ENCODE results near the gene DRAM1.
"Not testable (repeated sequence)": the region's sequence is repeated elsewhere in the genome, so short reads cannot be mapped to it uniquely, and the experiment has no call there.

Gene DRAM1

DNA sequence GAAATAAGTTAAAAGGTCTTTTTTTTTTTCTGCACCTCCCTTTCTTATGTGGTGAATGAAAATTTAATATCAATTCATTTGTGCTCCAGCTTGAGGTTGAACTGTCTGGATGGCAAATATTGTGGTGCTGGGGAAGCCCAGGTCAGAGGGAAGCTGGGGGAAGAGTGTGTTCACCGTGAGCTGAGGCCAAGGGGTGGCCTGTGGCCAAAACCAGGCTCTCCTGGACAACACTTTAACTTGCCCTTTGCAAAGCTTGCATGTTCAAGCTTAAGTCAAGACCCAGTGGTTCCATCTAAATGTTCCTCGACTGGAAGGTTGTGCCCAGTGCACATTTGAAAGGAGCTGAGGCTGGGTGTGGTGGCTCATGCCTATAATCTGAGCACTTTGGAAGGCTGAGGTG, 28.8 kb downstream of the DRAM1 start:
- DNase-seq (ENCODE audit: low read depth, low spot score): no peak

DNA sequence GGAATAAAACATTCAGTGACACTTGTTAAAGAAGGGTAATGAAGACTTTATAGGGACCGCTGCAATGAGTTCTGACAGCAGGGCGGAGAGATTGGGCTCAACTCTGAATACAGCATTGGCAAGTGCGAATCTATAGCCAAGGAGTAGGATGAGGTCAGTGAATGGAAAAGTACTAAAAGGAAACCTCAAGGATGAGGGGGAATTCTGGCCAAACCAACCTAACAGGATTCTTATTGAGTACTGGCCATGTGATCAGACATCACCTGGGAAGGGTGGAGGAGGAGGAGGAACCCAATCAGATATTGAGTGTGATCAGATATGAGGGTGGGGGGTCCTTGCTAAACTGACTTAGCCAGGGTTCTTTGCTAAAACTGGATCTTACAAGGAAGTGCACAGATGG, 31.0 kb downstream of the DRAM1 start:
- no peak for DNase-seq (ENCODE audit: low read depth, low spot score)

DNA sequence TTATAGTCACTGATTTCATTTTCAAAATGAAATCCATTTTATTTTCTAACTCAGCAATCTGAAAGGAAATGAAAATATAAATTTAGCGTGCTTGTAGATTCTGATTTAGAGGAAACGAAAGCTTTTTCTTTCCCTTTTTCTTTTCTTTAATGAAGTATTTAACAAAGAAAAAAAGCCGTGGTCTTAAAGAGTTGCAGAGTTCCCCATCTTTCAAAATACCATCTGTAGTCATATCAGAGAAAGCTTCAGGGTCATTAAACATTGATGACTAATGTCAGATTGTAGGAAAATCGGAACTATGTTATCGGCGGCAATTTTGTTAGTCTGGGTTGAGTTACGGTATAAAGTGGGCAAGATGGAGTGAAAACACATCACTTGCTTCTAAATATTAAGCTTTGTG, 32.3 kb downstream of the DRAM1 start:
- no peak for DNase-seq (ENCODE audit: low read depth, low spot score)

DNA sequence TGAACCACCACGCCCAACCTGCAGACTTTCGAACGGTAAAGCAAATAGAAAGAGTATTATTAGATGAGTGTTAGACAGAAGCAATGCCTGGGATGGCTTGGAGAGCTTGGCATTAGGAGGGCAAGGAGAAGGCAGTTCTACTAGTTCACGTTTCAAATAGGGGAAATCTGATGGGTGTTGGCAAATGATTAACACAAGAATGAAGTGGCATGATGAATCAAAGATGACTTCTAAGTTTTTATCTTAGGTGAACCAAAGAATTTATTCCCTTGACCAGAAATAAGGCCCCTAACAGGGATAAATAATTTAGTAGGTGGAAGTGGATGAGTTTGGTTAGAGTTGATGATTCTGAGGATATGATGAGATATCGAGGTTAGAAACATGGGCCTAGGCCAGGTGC, 38.5 kb downstream of the DRAM1 start:
- DNase-seq (ENCODE audit: low read depth, low spot score): no peak

DNA sequence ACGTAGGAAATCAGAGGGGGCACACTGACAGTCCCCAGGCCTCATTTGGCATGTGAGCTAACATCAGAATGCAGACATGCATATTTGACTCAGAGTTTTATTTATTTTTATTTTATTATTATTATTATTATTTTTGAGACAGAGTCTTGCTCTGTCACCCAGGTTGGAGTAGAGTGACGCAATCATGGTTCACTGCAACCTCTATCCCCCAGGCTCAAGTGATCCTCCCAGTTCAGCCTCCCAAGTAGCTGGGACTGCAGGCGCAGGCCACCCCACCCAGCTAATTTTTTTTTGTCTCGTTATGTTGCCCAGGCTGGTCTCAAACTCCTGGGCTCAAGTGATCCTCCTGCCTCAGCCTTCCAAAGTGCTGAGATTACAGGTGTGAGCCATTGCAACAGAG, 41.4 kb downstream of the DRAM1 start:
- DNase-seq (ENCODE audit: low read depth, low spot score): not testable (repeated sequence)

DNA sequence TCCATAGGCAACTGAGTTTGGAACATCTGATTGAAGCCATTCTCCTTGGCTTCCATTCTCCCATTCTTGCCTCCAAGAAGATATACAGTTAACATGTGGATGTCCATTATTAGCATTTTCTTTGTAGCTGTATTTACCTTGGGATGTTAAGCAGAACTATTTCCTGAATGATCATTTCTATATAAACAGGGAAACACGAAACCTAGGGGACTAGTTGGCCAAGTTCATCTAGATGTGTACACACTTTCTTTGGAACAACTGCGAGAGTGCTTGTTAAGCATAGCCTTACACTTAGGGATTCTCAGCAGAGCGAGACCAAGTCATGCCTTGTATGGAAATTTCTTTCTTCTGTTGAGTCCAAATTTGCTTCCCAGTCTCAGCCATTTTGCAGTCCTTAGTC, 42.1 kb downstream of the DRAM1 start:
- DNase-seq (ENCODE audit: low read depth, low spot score): no peak

DNA sequence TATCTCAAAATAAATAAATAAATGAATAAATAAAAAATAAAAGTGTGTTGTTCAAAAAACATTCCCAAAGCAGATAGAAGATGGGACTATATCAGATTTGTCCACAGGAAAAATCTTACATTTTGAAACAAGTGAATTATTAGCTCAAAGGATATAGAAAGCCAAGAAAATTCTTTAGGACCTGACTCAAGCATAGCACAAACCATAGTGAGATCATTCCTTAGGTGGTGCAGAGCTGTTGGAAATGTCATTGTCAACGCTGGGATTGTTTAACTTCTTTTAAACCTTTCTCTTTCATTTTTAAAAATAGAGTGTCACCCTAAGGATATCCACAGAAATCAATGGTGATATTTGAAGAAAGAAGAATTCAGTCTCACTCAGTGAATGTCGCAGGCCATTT, 43.5 kb downstream of the DRAM1 start:
- DNase-seq (ENCODE audit: low read depth, low spot score): no peak

DNA sequence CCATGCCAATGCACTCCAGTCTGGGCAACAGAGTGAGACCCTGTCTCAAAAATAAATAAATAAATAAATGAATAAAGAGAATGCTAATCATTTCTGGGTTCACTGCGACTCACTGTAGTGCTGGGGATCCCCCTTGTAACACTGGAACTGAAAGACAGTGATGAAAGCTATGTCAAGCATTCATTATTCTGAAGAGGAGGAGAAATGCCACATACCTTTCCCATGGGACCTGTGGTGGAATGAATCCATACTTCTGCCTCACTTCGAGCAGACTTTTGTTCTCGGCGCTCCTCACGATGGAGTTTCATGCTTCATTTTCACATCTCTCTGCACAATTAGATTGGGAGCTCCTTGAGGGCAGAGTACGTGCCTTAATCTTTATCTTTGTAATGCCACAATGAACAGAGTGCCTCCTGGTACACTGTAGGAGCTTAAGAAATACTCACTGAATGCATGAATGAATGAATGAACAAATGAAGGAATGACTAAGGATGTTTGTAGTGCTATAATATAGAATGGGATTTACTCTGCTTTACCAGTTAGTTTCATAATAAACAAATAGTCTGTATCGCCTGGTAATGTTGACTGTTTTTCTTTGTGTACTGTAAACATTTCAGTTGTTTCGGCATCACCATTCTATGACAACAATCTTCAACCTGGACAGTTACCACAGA, 45.8 kb downstream of the DRAM1 start:
- DNase-seq (ENCODE audit: low read depth, low spot score): no peak

DNA sequence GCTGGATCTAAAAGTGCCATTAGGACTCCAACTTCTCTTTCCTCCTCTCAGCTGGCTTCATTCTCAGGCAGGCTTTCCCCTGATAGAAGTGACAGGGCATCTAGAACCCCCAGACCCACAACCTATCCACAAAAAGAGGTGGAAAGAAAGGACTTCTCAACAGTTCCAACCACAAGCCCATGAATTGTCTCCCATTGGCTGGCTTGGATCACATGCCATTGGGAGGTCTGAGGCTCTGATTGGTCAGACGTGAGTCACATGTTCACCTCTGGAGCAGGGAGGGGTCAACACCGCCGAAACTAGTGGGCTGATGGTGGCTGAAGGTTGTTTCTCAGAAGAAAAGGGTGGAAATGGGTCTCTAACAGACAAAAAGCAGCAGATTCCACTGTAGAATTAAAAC, 47.2 kb downstream of the DRAM1 start:
- no peak for DNase-seq (ENCODE audit: low read depth, low spot score)

DNA sequence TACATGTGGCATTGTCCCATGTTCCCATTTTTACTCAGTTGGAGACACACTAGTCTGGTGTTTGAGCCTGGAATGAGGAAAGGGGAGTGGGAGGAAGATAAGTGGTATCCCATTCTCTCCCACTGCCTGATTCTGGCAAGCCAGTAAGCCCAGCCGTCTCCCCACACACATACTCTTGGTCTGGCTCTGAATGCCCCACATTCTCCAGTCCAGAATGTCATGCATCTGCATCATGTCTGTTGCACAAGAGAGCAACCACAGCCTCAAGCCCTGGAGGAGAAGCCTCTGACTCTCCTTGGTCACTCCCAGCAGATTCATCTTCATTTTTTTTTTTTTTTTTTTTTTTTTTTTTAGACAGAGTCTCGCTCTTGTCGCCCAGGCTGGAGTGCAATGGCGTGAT, 48.0 kb downstream of the DRAM1 start:
- DNase-seq (ENCODE audit: low read depth, low spot score): no peak

DNA sequence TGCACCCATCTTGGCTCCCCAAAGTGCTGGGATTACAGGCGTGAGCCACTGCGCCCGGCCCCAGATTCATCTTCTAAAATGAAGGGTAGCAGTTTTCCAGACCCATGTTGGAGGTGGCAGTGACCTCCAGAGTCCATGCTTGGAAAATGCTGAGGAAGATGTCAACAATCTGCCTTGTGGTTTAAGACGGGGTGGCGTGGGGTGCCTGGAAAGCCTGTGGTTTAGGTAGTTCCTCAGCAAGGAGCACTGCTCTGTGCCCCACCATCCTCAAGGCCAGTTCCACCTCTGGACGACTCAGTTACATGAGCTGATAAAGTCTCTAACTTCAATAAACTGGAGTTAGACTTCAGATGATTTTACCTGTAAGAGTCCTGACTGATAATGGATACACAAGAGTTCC, 48.6 kb downstream of the DRAM1 start:
- no peak for DNase-seq (ENCODE audit: low read depth, low spot score)

DNA sequence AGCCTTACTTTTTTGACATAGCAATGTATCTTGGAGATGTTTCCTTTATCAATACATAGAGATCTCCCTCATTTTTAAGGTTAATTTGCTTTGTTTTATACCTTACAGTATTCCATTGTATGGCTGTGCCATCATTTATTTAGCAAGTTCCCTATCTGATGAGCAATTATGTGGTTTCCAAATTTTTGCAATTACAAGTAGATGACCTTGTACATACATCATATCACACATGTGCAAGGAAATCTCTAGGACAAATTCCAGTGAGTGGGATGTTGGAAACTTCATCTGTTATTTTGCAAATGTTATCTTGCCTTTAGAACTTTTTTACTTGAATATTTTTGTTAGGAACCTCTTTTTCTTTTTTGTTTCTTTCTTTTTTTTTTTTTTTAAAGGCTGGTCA, 49.7 kb downstream of the DRAM1 start:
- DNase-seq (ENCODE audit: low read depth, low spot score): no peak

DNA sequence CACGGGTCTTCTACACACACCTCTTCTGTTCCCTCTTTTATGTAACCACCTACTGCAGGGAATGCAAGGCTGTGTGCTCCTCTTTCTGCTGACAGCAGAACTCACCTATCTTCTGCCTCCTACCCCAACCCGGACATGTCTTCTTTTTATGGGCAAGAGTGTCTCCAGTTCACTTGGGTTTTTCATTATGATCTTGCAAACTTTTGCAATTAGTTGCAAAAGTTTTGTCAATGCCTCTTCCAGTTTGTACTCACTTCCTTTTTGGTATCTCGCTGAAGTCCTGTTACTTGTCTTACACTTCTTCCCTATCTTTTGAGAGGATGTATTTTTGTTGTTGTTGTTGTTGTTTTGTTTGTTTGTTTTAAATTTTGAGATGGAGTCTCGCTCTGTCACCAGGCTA, 50.6 kb downstream of the DRAM1 start:
- no peak for DNase-seq (ENCODE audit: low read depth, low spot score)

DNA sequence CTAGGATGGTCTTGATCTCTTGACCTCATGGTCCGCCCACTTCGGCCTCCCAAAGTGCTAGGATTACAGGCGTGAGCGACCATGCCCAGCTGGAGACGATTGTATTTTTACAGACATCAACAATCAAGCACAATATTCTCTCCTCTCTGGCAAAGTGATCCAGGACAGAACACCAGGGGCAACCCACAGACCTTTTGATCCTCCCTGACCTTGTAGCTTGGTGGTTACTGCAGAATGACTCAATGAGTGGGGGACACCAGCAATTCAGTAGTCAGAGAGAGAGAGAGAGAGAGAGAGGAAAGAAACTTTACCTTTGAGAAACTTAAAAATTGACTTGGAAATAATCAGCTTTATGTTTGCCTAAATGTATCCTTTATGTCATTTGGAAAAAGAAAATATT, 51.2 kb downstream of the DRAM1 start:
- DNase-seq (ENCODE audit: low read depth, low spot score): no peak

DNA sequence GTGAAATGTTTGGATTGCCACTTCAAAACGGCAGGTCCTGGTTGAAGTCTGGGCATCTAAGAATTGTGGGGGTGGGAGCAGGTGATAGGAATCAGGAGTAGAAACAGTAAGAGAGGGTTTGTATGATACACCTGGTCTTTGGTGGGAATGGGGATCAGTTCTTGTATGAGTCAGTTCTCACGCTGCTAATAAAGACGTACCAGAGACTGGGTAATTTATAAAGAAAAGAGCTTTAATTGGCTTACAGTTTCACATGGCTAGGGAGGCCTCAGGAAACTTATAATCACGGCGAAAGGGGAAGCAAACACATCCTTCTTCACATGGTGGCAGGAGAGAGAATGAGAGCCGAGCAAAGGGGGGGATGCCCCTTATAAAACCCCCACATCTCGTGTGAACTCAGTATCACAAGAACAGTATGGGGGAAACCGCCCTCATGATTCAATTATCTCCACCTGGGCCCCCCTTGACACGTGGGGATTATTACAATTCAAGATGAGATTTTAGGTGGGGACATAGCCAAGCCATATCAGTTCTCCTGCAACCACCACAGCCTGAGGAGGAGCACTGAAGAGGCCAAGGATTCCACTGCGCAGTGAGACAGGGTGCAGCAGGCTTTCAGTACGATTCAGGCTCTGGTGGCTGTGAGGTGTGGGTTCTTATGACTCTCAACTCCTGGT, 52.1 kb downstream of the DRAM1 start:
- no peak for DNase-seq (ENCODE audit: low read depth, low spot score)

DNA sequence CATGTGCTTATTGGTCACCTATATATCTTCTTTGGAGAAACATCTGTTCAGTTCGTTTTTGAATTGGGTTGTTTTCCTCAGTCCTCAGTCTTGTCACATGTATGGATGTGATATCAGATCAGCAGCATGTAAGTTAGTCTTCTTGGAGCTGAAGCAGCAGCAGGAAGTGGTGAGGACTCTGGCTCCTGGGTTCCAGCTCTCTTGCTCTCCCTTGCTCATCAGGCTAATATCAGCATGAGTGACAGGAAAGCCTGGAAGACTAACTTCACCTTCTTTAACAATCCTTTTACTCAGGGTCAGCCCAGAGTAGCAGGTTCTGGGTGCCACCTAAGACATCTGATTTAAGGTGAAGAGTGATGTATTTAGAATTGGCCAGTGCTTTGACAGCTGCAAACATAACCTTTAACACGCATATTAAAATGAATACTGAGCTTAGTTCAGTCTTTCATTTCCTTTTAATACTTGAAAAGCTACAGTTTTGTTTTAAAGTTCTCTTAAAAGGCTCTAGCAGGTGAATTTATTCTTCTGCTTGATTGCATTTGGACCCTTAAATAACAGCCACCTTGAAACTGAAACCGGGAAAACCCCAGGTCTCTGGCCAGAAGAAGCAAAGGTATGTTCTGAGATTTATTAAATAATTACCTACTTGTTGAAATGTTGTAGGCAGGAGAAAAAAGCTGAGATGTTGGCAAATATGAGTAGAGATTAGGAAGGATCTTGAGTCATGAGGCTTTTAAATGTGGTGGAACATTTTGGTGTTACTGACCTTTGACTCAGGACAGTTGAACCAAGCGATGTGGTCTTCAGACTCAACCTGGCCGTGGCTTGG, 54.3 kb downstream of the DRAM1 start:
- no peak for DNase-seq (ENCODE audit: low read depth, low spot score)

DNA sequence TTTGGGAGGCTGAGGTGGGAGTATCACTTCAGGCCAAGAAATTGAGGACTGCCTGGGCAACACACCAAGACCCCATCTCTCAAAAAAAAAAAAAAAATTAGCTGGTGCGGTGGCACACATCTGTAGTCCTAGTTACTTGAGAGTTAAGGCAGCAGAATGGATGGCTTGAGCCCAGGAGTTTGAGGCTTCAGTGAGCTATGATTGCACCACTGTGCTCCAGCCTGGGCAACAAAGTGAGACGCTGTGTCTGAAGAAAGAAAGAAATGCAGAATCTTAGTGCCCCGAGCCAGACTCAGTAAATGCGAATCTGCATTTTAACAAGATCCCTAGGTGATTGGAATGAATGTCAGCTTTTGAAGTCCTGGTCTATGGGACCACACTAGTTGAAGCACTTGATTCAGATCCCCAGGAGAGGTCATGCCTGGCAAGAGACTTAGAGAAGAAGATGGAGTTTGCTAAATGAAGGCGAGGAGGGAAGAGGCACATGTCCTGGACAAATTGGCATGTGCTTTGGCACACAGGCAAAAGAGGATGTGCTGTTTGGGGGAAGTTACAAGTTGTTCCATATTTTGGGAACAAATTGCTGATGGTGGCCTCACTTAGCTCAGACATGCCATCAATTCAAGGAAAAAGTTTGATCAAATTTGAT, 56.6 kb downstream of the DRAM1 start:
- DNase-seq (ENCODE audit: low read depth, low spot score): no peak

DNA sequence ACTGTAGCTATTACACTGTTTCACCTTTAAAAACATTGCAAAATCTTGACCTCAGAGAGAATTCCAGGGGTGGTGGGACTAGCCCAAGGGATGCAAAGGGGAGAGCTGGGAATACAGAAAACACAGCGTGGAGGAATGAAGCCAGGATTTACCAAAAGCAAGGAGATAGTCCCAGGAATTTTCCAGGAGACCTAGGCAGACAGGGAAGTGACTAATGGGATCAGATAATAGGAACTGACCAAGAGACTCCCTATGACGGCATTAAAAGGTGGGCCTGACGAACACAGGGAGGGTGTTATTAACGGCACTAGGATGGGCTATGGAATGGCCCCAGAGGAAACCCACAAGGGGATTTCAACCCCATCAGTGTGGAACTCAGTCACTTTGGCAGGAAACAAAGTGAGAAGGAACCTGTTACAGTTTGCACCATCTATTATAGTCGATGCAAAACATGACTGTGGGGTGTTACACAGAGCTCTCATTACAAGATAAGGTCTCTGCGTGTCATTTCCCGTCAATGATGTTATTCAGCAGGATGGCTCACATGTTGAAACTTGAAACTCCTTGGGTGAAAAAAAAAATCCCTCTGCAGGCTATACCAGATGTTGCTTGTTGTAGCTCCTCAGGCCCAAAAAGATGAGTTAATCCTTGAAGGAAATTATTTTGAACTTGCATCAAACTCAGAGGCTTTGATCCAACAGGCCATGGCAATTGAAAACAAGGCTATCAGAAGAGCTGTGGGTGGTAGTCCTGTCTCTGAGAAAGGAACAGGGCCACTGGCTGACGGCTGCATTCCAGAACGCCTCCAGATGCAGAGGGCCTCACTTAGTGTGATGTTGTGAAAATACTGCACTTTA, 58.7 kb downstream of the DRAM1 start:
- no peak for DNase-seq (ENCODE audit: low read depth, low spot score)

DNA sequence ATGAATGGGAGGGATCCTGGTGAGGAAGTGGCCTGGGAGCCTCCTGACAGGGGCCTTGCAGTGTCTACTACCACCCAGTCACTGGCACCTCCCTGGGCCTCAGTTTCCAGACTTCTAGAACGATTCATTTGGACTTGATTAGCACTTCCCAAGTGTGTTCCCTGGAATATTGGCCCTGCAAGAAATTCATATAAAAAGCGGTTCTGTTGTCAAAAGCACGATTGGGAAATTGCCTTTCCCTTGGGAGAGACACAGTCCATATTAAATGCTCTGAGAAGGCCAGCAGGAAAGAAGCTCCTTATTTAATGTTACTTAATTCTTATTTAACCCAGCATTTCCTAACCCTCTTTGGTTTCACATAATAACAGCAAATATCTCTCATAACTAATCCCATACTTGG, 61.9 kb downstream of the DRAM1 start:
- DNase-seq (ENCODE audit: low read depth, low spot score): no peak

DNA sequence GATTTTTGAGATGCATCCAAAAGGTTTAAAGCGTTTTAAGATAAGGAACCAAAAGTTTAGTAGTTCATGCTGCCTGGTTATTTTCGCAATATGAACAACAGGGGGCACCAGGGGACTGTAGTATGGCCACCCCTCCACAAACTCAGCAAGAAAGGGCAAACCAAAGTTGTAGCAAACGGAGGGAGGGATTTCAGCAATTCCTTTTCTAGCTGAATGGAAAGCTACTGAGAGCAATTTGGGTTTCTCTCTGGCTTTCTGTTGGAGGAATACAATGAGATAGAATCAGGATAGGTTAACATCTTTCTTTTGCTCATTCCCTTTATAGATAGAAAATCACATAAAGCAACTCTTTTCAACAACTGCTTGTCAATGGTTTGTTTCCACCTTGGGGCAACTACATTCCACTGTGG, 62.5 kb downstream of the DRAM1 start:
- no peak for DNase-seq (ENCODE audit: low read depth, low spot score)

DNA sequence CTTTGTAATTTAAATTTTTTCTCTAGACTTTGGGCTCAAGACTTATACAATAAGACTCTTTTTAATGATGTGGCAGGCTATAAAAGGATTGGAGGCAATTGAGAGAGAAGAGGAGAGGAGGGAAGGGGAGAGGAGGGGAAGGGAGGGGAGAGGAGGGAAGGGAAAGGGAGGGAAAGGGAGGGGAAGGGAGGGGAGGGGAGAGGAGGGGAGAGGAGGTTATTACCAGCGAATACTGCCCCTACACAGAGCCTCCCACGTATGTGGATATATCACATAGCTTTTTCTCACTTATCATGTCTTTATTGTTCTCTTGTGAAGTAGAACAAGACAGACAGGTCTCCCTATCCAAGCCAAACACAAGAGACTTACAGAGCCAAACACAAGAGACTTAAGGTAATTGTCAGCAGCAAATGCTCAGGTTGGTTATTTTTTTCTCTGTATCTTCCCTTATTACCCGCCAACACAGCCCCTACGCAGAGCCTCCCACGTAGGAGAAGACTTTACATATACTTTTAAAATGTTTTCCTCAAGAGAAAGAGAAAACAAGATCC, 63.1 kb downstream of the DRAM1 start:
- DNase-seq (ENCODE audit: low read depth, low spot score): no peak

All from brain pericyte (primary cell).